RWPE1 (cell line): Measurements from ENCODE around the gene RALGAPA2.

Source experiments
- CTCF ChIA-PET: fragments of 350-600 bp; sonication (Branson Sonifier 250); formaldehyde crosslinking; extraction: SDS; loops from one replicate; lab custom pipeline; 2021; lab: Yijun Ruan, JAX
- POLR2A ChIA-PET: fragments of 400-600 bp; formaldehyde crosslinking; extraction: SDS; loops from one replicate; lab custom pipeline; 2020; ENCODE audit warnings: antibody characterized with exemption; ENCODE audit not compliant: low non-redundant PET; lab: Yijun Ruan, JAX
- DNase-seq: peaks from one replicate; pipeline ENCODE4 v3.0.0; 2012; ENCODE audit warnings: low spot score
- H3K27ac ChIP-seq: fragments of 450-650 bp; 2 replicates; pipeline ENCODE4 v1.5.1; 2017
- TF ChIP-seq, protein P1 (sequence below): fragments of 450-650 bp; conservative IDR thresholded peaks from 2 replicates; pipeline ENCODE4 v1.5.1; 2017; ENCODE audit warnings: low read depth, mild to moderate bottlenecking

Gene RALGAPA2

DNA sequence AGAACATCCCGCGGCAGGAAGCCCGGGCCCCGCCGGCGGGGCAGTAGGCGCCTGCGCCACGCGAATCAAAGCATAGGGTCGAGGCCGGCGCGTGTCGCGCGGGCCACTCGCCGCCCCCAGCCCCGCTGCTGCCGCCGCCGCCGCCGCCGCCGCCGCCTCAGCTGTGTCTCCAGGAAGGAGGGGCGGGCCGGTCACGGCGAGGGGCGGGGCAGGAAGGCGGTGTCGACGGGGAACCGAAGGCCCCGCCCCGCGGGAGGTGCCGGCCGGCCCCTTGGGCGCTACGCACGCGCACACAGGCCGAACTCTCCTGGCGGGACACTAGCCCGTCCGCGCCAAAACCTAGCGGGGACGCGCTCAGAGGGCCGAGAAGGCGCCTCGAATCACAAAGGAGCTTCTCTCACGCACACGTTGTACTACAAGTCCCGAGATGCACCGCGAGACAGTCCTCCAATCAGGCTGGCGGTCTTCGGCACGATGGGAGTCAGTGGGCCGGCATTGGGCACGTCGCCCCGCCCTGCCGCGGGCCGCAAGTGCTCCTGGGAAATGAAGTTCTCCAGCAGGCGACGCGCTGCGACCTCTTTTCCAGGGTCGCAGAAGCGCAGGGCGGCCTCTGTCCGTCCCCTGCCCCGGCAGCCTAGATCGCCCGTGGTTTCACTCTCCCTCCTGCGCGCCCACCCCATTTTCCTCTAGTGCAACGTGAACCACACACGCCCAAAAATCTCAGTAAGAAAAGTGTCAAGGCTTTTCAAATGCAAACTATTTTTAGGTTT lies at the start of gene RALGAPA2:
TSS of gene RALGAPA2 (minus strand) at position 171 of the 770 bp plus-strand sequence. CDS start at position 7, 164 bp downstream.
- TF ChIP-seq, protein P1, sequence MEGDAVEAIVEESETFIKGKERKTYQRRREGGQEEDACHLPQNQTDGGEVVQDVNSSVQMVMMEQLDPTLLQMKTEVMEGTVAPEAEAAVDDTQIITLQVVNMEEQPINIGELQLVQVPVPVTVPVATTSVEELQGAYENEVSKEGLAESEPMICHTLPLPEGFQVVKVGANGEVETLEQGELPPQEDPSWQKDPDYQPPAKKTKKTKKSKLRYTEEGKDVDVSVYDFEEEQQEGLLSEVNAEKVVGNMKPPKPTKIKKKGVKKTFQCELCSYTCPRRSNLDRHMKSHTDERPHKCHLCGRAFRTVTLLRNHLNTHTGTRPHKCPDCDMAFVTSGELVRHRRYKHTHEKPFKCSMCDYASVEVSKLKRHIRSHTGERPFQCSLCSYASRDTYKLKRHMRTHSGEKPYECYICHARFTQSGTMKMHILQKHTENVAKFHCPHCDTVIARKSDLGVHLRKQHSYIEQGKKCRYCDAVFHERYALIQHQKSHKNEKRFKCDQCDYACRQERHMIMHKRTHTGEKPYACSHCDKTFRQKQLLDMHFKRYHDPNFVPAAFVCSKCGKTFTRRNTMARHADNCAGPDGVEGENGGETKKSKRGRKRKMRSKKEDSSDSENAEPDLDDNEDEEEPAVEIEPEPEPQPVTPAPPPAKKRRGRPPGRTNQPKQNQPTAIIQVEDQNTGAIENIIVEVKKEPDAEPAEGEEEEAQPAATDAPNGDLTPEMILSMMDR = no peak
- ChIA-PET POLR2A (interaction anchor here (0.6 to 1.0 kb wide), 2 partner anchors 10 to 68 kb away, joined by 3 read pairs; no protein-coding TSS in a partner anchor), CTCF (interaction anchor here (0.6 to 1.0 kb wide), 3 partner anchors 119 to 699 kb away, joined by 3 to 7 read pairs (median 3); no protein-coding TSS in a partner anchor)
- peak; percentile 93 for DNase-seq
- peak within 1 kb of the TSS; percentile 89 for H3K27ac ChIP-seq

GRCh38 chr20:20761301-20761700 lies 48.9 kb upstream of the RALGAPA2 start:
- CTCF ChIA-PET = interaction anchor here (1.0 kb wide), 2 partner anchors 63 to 76 kb away, joined by 5 to 8 read pairs; no protein-coding TSS in a partner anchor
- H3K27ac ChIP-seq = no peak overlapping the region
- no peak for DNase-seq
- POLR2A ChIA-PET = no interaction called here
- TF ChIP-seq, protein P1 = no peak

- ChIA-PET CTCF (interaction anchor here (0.7 kb wide), 2 partner anchors 31 to 121 kb away, joined by 3 read pairs; no protein-coding TSS in a partner anchor), POLR2A (no interaction called here)
- no peak for DNase-seq
- TF ChIP-seq, protein P1 = no peak
- H3K27ac ChIP-seq = no peak overlapping the region
Measured at GRCh38 chr20:20759132-20759531, 46.7 kb upstream of the RALGAPA2 start.

GRCh38 chr20:20755674-20756319 lies 43.4 kb upstream of the RALGAPA2 start:
- H3K27ac ChIP-seq = no peak overlapping the region
- TF ChIP-seq, protein P1 = no peak
- CTCF ChIA-PET = interaction anchor here (0.6 kb wide), 1 partner anchor 211 kb away, joined by 4 read pairs; no protein-coding TSS in a partner anchor
- no peak for DNase-seq
- POLR2A ChIA-PET = no interaction called here

DNA sequence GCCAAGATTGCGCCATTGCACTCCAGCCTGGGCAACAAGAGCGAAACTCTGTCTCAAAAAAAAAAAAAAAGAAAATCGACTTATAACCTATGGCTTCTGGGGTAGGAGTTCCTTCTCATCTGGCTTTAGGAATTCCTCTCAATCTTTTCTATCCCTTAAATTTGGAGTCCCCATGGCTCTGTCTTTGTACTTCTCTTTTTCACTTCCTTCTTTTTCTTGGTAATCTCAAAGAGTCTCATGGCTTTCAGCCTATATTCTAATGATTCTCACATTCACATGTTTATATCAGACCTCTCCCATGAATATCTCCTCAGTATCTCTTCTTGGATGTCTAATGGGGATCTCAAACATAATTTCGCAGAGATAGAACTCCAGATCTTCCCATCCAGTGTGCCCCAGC lies 42.8 kb upstream of the RALGAPA2 start:
- no peak overlapping the region for H3K27ac ChIP-seq
- TF ChIP-seq, protein P1 = no peak
- CTCF ChIA-PET = no interaction called here
- no peak for DNase-seq
- POLR2A ChIA-PET = no interaction called here

DNA sequence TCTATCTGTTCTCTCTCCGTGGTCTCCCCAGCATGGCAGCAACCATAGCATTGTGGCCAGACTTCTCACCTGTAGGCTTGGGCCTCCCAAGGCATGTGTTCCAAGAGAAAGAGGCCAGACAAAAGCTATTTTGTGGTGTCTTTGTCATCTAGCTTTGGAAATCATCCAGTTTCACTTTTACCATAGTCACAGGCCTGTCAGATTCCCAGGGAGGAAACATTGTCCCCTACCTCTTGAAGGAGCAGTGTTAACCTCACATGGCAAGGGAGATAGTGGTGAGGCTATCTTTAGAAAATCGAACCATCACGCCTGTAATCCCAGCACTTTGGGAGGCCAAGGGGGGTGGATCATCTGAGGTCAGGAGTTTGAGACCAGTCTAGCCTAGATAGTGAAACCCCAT lies 42.3 kb upstream of the RALGAPA2 start:
- POLR2A ChIA-PET = no interaction called here
- TF ChIP-seq, protein P1 = no peak
- CTCF ChIA-PET = no interaction called here
- H3K27ac ChIP-seq = no peak overlapping the region
- DNase-seq = no peak
